GM10847 (cell line): ENCODE data around the gene BRDT.

Source experiments
- POLR2A ChIP-seq: IDR thresholded peaks from 2 replicates; pipeline ENCODE4 v1.6.1; 2011; ENCODE audit not compliant: insufficient read length; ENCODE audit errors: extremely low read depth

The BRDT gene

DNA sequence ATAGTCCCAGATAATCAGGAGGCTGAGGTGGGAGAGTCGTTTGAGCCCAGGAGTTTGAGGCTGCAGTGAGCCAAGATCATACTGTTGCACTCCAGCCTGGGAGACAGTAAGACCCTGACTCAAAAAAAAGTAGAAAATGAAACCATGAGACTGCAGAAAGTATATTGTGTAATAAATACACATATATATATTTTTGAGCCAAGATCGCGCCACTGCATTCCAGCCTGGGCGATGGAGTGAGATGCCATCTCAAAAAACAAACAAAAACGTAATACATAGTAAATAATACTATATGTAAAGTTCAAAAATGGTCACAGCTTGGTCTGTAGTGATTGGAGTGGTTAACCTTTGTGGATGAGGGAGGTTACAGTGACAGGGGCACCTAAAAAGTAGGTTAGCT is 9.7 kb downstream of the BRDT start:
- TF ChIP-seq POLR2A: no peak

DNA sequence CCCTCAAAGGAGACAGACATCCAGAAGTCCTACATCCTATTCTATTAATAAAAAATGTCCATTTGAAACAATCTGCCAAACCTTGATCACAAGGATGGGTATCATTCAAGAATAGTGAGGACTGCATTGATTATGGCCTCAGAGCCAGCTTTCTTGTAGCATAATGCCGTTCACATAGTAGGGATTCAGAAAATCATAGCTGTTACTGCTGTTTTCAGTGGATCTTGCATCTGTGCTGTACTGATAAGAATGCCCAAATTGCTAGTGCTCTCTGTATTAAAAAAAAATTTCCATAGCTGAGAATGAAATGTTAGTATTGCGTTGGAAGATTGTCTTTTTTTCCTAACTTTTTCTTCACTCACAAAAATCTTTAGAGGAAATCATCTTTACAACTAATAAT is 19.1 kb downstream of the BRDT start:
- TF ChIP-seq POLR2A: no peak

DNA sequence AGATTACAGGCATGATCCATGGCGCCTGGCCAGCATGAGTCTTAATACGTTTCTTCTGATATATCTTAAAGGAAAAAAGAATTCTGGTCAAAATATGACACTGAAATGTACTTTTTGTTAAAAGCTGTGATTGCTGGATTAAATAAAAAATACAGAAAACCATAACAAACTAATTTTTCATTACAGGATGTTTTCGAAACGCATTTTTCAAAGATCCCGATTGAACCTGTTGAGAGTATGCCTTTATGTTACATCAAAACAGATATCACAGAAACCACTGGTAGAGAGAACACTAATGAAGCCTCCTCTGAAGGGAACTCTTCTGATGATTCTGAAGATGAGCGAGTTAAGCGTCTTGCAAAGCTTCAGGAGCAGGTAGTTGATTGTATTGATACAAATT is 30.2 kb downstream of the BRDT start:
- no peak for TF ChIP-seq POLR2A

DNA sequence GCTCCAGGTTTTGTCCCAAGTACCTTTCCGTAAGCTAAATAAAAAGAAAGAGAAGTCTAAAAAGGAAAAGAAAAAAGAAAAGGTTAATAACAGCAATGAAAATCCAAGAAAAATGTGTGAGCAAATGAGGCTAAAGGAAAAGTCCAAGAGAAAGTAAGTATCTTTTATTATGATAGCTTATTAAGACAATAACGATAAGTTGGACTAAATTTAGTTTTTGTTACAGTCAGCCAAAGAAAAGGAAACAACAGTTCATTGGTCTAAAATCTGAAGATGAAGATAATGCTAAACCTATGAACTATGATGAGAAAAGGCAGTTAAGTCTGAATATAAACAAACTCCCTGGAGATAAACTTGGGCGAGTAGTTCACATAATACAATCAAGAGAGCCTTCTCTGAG is 31.5 kb downstream of the BRDT start:
- no peak for TF ChIP-seq POLR2A

DNA sequence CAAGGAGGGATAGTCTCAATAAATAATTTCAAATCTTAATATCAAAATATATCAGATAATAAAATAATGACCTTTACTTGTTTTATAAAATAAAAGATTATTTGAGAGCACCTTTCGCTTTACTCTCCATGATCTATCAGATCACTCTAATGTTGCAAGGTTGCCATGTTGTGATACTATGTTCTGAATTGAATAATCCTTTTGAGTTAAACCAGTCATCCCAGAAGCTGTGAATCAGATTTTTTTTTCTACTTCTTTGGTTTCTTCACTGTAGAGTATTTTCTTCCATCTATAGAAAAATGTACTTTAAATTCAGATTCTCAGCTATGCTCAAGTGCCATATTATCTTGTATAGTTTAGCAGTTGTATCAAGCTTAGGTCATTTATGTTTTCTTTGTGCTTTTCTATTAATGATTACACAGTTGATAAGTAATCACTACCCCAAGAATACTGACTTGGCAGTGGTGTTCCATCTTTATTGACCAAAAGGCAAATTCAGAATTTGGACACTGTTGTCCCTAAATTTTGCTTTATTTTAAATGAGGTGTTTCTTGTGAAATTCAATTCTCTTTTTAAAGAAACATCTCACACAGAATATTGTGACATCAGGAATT is 32.9 kb downstream of the BRDT start:
- no peak for TF ChIP-seq POLR2A

DNA sequence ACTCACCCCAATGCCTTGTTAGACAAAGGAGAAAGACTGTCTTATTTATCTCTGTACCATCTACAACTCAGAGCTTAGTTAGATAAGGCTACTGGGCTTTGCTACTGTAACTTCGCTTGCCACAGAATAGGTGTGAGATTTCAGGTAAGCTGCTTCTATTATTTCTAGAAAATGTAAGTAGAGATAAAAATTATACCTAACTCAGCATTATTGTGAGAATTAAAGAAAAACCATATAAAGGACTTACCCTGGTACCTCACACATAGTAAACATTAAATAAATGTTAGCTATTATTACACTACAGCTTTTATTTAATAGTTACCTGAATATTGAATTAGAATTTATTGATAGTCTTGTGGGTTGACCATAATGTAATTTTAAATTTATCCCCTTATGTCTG is 44.1 kb downstream of the BRDT start:
- TF ChIP-seq POLR2A: no peak

DNA sequence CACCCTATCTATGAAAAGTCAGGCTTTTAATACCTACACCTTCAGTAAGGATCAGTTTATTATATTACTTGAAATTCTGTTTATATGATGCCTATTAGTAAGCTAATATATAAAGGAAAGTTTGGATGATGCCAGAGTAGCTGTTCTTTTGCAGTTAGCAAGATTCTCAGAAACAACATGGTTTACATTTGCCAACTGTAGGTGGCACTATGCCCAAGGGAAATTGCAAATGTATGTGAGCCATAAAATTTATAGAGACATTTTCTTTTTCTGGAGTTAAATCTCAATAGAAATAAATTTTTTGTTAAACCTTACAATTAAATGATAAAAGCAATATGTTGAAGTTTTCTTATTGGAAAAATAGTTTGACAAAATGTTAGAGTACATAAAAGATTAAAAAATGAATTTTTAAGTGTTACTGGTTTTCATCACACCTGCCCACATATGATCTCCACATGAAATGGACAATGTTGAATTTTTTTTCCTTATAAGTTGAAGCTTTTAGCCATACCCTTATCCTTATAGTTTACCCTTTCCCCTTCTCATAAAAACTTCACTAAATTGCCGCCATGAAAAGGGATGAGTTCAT is 48.5 kb downstream of the BRDT start:
- TF ChIP-seq POLR2A: no peak

DNA sequence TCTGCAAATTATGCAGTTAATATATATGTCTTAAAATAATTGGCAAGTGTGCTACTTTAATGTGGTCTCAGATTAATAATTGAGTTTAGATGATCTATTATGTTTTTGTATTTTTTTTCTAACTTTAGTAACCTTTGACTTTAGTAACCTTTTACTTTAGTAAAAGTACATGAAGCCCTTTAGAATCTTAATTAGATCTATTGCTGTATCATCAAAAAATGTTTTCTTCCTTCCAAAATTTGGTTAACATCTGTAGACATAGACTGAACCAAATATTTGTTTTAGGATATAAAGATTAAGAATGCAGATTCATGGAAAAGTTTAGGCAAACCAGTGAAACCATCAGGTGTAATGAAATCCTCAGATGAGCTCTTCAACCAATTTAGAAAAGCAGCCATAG is 54.9 kb downstream of the BRDT start:
- no peak for TF ChIP-seq POLR2A

DNA sequence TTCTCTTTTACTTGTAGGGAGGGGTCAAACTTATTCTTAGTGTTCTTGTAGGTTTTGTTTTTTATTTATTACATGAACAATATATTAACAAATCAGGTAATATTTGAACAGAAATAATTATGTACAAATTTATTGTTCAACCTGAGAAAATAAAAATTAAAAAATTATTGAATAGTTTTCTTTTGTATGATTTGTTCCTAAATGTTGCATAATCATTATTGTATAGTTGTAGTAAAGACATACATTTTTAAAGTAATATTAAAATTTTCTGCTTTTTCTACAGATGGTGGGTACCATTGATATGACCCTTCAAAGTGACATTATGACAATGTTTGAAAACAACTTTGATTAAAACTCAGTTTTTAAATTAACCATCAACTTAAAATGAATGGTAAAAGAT is 64.7 kb downstream of the BRDT start:
- TF ChIP-seq POLR2A: no peak

DNA sequence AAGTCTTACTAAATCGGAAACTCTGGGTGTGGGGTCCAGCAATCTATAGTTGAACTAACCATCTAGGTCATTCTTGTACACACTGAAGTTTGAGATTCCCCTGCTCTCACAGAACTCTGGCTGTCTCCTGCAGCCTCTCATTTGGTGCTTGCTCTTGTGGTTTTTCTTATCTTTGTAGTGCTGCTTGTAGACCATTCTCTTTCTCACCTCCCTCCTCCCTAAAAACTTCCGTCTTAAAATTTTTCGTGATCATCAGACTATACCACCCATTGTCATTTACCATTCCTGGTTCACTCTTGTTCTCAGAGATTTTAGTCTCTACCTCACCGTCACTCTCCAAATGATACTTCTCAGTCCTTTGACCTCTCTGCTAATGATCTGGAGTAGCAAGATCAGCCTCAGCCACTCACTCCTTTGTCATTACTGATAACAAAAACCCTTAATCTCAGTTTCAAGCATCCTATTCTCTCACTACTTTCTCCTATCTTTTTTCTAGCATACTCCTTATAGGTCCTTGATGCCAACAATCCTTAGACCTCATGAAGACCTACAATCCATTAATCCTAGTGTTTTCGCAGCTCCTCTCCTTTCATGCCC is 67.6 kb downstream of the BRDT start:
- TF ChIP-seq POLR2A: no peak

DNA sequence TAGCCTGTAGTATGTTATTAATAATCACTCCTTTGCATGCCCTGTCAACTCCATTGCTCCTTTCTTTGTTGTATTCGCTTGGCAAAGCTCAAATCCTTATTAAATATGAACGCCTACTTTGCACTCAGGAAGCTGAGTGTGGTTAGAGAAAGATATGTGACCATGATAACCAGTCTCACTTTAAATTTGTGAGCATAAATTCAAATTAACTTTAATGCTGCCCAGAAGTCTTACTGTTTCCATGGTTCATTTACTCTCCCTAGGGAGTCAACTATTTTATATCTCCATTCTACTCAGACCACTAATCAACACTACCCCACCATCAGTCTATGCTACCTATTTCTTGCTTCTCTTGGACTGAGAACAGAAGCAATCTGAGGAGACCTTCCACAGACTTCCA is 68.5 kb downstream of the BRDT start:
- TF ChIP-seq POLR2A: no peak

DNA sequence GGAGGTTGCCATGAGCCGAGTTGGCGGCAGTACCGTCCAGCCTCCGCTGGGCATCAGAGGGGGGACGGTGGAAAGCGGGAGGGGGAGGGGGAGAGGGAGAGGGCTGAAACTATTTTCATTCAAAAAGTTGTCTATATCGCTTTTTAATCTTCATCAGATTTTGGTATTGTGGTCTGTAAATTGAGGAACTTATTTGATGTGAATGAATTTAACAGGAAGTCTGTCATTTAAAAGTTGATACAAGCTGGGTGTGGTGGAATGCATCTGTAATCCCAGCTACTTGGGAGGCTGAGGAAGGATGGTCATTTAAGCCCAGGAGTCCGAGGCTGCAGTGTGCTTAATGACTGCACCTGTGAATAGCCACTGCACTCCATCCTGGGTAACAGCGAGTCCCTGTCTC is 77.6 kb downstream of the BRDT start:
- TF ChIP-seq POLR2A: no peak

DNA sequence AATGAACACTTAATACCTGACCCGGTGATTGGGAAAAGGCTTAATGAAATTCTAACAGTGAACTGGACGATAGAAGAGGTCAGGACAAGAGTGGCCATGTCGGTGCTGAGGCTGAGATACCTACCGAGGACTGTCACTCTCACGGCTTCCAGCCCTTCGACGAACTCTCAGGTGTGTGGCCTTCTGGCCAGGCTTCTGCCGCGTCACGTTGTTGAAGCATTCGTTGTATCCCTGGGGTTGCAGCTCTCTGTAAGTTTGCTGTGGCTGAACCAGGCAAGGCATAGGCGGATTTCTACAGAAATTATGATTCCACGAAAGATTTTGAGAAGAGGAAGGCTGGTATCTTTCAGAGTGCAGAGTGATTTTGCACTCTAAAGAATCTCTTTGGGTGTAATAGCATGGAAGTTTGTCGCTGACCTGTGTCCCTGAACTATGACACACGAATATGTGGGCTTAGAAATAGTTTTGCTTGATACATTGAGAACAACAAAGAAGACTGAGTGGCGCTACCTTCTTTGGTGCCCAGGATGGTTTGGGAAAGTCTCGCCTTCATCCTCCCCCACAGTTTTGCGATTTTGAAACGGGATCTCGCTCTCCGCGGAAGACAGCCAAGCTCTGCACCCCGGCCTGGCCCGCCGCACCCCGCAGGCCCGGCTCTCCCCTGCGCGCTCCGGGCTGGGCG is 80.2 kb downstream of the BRDT start:
- no peak for TF ChIP-seq POLR2A

DNA sequence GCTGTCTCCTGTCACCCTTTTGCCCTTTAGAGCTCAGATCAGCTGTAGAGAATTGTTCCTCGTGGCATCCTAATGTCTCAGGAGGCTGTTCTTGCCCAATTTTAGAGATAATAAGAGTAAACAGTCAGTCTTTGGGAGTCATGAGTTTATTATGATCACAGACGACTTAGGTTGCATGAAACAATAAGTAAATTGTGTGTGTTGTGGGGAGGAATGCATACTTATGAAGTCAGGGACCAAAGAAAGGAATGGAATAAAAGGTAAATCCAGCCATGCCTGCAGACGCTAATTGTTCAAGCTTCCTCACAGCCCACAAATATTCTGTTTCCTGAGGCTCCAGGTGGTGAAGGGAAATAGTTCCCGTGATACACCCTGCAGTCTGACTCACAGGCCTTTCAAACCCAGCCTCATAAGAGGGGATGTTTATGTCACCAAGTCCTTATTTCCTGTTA is 81.5 kb downstream of the BRDT start:
- no peak for TF ChIP-seq POLR2A

DNA sequence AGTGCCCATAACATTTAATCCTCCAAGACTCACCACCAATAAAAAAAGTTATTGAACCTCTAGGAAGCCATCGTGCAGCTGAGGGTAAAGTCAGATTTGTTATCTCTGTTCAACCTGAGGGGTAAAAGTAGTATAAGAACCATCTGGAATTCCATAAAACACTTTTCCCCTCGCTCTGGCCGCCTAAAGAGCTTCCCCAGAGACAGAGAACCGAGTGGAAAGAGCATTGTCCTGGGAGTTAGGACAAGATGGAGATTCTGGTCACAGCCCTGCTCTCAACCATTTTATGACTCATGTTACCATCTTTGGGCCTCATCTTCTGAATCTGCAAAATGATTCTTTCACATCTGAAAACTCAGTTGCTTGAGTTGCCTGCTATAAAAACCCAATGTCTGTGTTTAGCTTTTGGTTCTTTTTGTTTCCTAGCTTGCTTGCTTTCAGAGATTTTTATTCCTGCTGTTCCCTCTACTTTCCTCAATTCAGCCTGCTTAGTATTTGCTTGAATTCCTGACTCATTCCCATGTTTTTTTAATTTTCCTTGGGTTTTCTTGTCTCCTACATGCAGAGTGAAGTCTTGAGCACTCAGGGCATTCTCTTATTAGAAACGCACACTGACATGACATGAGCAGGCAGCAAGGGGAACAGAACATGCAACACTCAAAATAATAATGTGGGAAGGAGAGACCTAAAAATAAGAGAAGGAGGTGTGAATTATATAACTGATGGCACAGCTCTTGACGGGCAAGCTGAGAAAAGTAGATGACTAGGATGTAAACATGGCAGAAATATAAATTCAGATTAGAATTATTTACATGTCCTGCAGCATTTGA is 82.3 kb downstream of the BRDT start:
- no peak for TF ChIP-seq POLR2A

DNA sequence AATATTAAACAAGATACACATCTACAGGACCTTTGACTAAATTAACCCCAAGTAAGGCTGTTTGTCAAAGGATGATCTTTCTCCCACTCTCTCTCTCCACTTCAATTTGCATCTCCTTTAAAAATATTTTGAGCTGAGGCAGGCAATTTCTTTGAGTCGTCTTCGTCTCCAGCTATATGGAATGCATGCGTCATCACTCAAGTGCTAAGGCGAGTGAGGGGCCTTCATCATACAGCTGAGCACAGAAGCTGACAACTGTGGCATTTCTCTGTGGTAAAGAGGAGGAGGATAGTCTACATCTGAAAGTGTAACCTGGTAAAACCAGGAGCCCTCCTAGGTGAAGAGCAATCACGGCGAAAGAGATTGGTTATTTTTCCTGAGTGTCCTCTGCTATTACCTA is 88.2 kb downstream of the BRDT start:
- TF ChIP-seq POLR2A: no peak

DNA sequence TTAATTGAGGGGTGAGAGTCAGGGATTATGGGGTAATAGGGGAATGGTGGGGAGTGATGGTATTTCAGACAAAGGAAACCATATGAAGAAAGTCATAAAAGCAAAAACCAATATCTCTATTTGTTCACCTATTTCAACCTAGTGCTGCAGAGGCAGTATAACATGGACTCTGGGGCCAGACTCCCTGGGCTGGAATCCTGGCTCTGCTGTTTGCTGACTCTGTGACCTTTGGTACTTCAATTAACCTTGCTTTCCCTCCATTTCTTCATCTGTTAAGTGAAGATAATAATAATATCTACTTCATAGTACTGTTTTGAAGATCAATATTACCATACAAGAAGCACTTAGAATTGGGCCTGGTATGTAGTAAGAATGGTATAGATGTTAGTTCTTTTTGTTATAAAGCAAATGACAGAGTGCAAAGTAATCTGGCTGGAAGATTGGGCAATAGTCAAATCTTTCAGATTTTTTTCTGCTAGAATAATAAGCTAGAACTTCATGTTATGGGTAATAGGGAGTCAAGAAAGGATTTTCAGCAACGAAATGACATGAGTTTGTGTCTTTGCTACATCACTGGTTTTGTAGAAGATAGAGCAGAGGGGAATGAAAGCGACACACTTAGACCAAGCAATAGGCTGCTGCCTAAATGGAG is 89.6 kb downstream of the BRDT start:
- TF ChIP-seq POLR2A: no peak
